ENCODE results near the gene SRPK1.

SRPK1 gene

GRCh38 chr6:35920793-35921732 lies at the start of gene SRPK1:
Gene SRPK1 (minus strand): TSS chr6:35921098. CDS start chr6:35921056, 42 bp downstream.
- peak within 1 kb of the TSS; percentile 66; the same call in 1 of the 2 replicates for H3K27ac ChIP-seq
- TF ChIP-seq EZH2 (IDR thresholded peaks at IDR 0.05) (no peak), FOXP2 (optimal IDR thresholded peaks at IDR 0.05; ENCODE audit: control extremely low read depth, extremely low read length, insufficient read depth) (no peak), POLR2AphosphoS5 (IDR thresholded peaks at IDR 0.05; ENCODE audit: borderline replicate concordance, low read depth, low read length) (peak; percentile 97)
- no peaks in the 10 kb centered on the region for H3K9me3 ChIP-seq (ENCODE audit: low read depth, low read length)
- peaks cover 11% of the 10 kb centered on the region for H3K36me3 ChIP-seq (ENCODE audit: insufficient read depth, low read length)
- H3K4me3 ChIP-seq: peak within 1 kb of the TSS; percentile 97
- H3K9ac ChIP-seq (ENCODE audit: insufficient read length): peak within 1 kb of the TSS; percentile 84
- DNase-seq (ENCODE audit: low read depth, low spot score): no peak

- Histone ChIP-seq H3K4me3 (no peak overlapping the region), H3K9me3 (ENCODE audit: low read depth, low read length) (no peaks in the 10 kb centered on the region), H3K27ac (no peak overlapping the region), H3K36me3 (ENCODE audit: insufficient read depth, low read length) (no peaks in the 10 kb centered on the region), H3K9ac (ENCODE audit: insufficient read length) (no peak overlapping the region)
- DNase-seq (ENCODE audit: low read depth, low spot score): no peak
- TF ChIP-seq FOXP2 (optimal IDR thresholded peaks at IDR 0.05; ENCODE audit: control extremely low read depth, extremely low read length, insufficient read depth): no peak
- TF ChIP-seq POLR2AphosphoS5 (IDR thresholded peaks at IDR 0.05; ENCODE audit: borderline replicate concordance, low read depth, low read length): no peak
- TF ChIP-seq EZH2 (IDR thresholded peaks at IDR 0.05): no peak
Observed at GRCh38 chr6:35970181-35970580, 49.3 kb upstream of the SRPK1 start.

- Histone ChIP-seq H3K4me3 (no peak overlapping the region), H3K9me3 (ENCODE audit: low read depth, low read length) (no peaks in the 10 kb centered on the region), H3K27ac (no peak overlapping the region), H3K9ac (ENCODE audit: insufficient read length) (no peak overlapping the region), H3K36me3 (ENCODE audit: insufficient read depth, low read length) (no peaks in the 10 kb centered on the region)
- TF ChIP-seq FOXP2 (optimal IDR thresholded peaks at IDR 0.05; ENCODE audit: control extremely low read depth, extremely low read length, insufficient read depth) (no peak), POLR2AphosphoS5 (IDR thresholded peaks at IDR 0.05; ENCODE audit: borderline replicate concordance, low read depth, low read length) (no peak), EZH2 (IDR thresholded peaks at IDR 0.05) (no peak)
- DNase-seq (ENCODE audit: low read depth, low spot score): no peak
Observed at GRCh38 chr6:35969646-35970045, 48.7 kb upstream of the SRPK1 start.

- Histone ChIP-seq H3K36me3 (ENCODE audit: insufficient read depth, low read length) (no peaks in the 10 kb centered on the region), H3K4me3 (no peak overlapping the region), H3K27ac (no peak overlapping the region), H3K9ac (ENCODE audit: insufficient read length) (no peak overlapping the region), H3K9me3 (ENCODE audit: low read depth, low read length) (no peaks in the 10 kb centered on the region)
- DNase-seq (ENCODE audit: low read depth, low spot score): no peak
- TF ChIP-seq FOXP2 (optimal IDR thresholded peaks at IDR 0.05; ENCODE audit: control extremely low read depth, extremely low read length, insufficient read depth): no peak
- no peak for TF ChIP-seq EZH2 (IDR thresholded peaks at IDR 0.05)
- TF ChIP-seq POLR2AphosphoS5 (IDR thresholded peaks at IDR 0.05; ENCODE audit: borderline replicate concordance, low read depth, low read length): no peak
Observed at GRCh38 chr6:35968821-35969220, 47.9 kb upstream of the SRPK1 start.

GRCh38 chr6:35967076-35967774 lies 46.3 kb upstream of the SRPK1 start:
- H3K9ac ChIP-seq (ENCODE audit: insufficient read length): no peak overlapping the region
- DNase-seq (ENCODE audit: low read depth, low spot score): no peak
- TF ChIP-seq POLR2AphosphoS5 (IDR thresholded peaks at IDR 0.05; ENCODE audit: borderline replicate concordance, low read depth, low read length) (no peak), EZH2 (IDR thresholded peaks at IDR 0.05) (no peak), FOXP2 (optimal IDR thresholded peaks at IDR 0.05; ENCODE audit: control extremely low read depth, extremely low read length, insufficient read depth) (no peak)
- no peak overlapping the region for H3K4me3 ChIP-seq
- H3K9me3 ChIP-seq (ENCODE audit: low read depth, low read length): no peaks in the 10 kb centered on the region
- H3K36me3 ChIP-seq (ENCODE audit: insufficient read depth, low read length): no peaks in the 10 kb centered on the region
- no peak overlapping the region for H3K27ac ChIP-seq

- Histone ChIP-seq H3K9me3 (ENCODE audit: low read depth, low read length) (no peaks in the 10 kb centered on the region), H3K4me3 (no peak overlapping the region), H3K9ac (ENCODE audit: insufficient read length) (no peak overlapping the region), H3K36me3 (ENCODE audit: insufficient read depth, low read length) (no peaks in the 10 kb centered on the region), H3K27ac (no peak overlapping the region)
- DNase-seq (ENCODE audit: low read depth, low spot score): no peak
- no peak for TF ChIP-seq POLR2AphosphoS5 (IDR thresholded peaks at IDR 0.05; ENCODE audit: borderline replicate concordance, low read depth, low read length)
- no peak for TF ChIP-seq FOXP2 (optimal IDR thresholded peaks at IDR 0.05; ENCODE audit: control extremely low read depth, extremely low read length, insufficient read depth)
- TF ChIP-seq EZH2 (IDR thresholded peaks at IDR 0.05): no peak
Observed at GRCh38 chr6:35962779-35963560, 42.1 kb upstream of the SRPK1 start.

GRCh38 chr6:35960187-35960586 lies 39.3 kb upstream of the SRPK1 start:
- H3K4me3 ChIP-seq: no peak overlapping the region
- TF ChIP-seq EZH2 (IDR thresholded peaks at IDR 0.05): no peak
- no peak for TF ChIP-seq POLR2AphosphoS5 (IDR thresholded peaks at IDR 0.05; ENCODE audit: borderline replicate concordance, low read depth, low read length)
- no peak for TF ChIP-seq FOXP2 (optimal IDR thresholded peaks at IDR 0.05; ENCODE audit: control extremely low read depth, extremely low read length, insufficient read depth)
- H3K9me3 ChIP-seq (ENCODE audit: low read depth, low read length): no peaks in the 10 kb centered on the region
- no peak overlapping the region for H3K27ac ChIP-seq
- DNase-seq (ENCODE audit: low read depth, low spot score): no peak
- no peaks in the 10 kb centered on the region for H3K36me3 ChIP-seq (ENCODE audit: insufficient read depth, low read length)
- no peak overlapping the region for H3K9ac ChIP-seq (ENCODE audit: insufficient read length)

All from SK-N-MC (cell line).